ENCODE measurements around the gene EXOG. TPM values are rescaled to one million over a fixed set of nuclear protein-coding genes. Genes with fewer than 3 reads are reported as not detected.
A peak's percentile ranks its signal among the peaks of the same experiment; 100 is the strongest.

EXOG gene
- total and polyA plus RNA-seq, 10 of the 15 experiments (the other 5 are each of a cell fraction or from before 2014, with no cell fraction given), result 7.8 to 20.9 (median 19.6) TPM

GRCh38 chr3:38479431-38480092 is 16.6 kb upstream of the EXOG start (continued):
- no peak for TF ChIP-seq BCLAF1 (IDR thresholded peaks at IDR 0.05)
- no peak for TF ChIP-seq ATF7 (IDR thresholded peaks at IDR 0.05; ENCODE audit: low read depth)
- no peak for TF ChIP-seq SKIL (IDR thresholded peaks at IDR 0.05; ENCODE audit: low read depth, poor library complexity, severe bottlenecking)
- TF ChIP-seq WRNIP1 (IDR thresholded peaks at IDR 0.05; ENCODE audit: borderline replicate concordance, low read depth, low read length), result no peak
- peak; percentile 81; the same call in 1 of the 2 replicates for TF ChIP-seq HDGF (IDR thresholded peaks at IDR 0.05)
- TF ChIP-seq YBX1 (IDR thresholded peaks at IDR 0.05), result no peak
- no peak for TF ChIP-seq POLR2AphosphoS2 (IDR thresholded peaks at IDR 0.05; ENCODE audit: low read depth, low read length)
- TF ChIP-seq NFYA (IDR thresholded peaks at IDR 0.05; ENCODE audit: borderline replicate concordance, low read depth, low read length), result no peak
- no peak for TF ChIP-seq PAX8 (IDR thresholded peaks at IDR 0.05)
- no peak for TF ChIP-seq PBX3 (IDR thresholded peaks at IDR 0.05; ENCODE audit: insufficient replicate concordance, low read depth, low read length)
- peak; percentile 92 for TF ChIP-seq RAD21 (IDR thresholded peaks at IDR 0.05; ENCODE audit: insufficient read depth, low read depth, low read length)
- TF ChIP-seq MEF2A (IDR thresholded peaks at IDR 0.05; ENCODE audit: insufficient read depth, low read depth, low read length), result no peak
- no peak for TF ChIP-seq SPI1 (IDR thresholded peaks at IDR 0.05; ENCODE audit: borderline replicate concordance, insufficient read depth, low read depth, low read length)
- no peak for TF ChIP-seq ZNF592 (IDR thresholded peaks at IDR 0.05)
- no peak for TF ChIP-seq CEBPZ (IDR thresholded peaks at IDR 0.05; ENCODE audit: low read depth, low read length)
